ENCODE results near the gene HS1BP3.

DNA sequence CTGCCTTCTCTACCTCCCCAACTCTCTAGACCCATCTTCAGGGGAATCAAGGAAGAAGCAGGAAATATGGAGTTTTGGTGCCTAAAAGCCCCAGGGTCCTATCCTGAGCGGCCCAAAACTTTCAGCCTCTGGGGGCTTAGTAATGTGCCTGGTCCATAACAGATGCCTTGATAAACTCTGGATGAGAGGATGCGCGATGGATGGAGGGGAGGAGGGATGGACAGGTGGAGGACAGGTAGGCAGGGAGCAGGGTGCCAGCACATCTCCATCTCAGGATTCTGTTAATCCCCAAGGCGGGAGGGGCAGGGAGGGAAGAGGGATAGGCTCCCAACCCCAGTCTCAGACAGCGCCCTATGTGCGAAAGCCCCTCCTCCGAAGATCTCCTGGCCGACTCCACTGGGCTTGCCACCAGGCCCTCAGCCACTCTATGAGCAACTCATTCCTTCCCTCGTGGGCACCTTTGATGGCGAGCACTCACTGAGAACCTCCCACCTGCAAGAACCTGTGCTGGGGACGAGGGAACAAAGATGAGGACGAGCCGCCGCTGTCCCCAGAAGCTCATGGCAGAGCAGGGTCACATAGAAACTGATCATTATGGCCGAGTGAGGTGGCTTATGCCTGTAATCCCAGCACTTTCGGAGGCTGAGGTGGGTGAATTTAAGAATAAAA, 23.1 kb downstream of the HS1BP3 start:
- no peak for TF ChIP-seq SIN3A (IDR thresholded peaks at IDR 0.05; ENCODE audit: borderline replicate concordance in 2 of 2, control insufficient read depth in 1 of 2, low read depth in 2 of 2, low read length in 2 of 2)
- no peak for TF ChIP-seq EZH2 (IDR thresholded peaks at IDR 0.05; ENCODE audit: borderline replicate concordance, low read depth, low read length)
- TF ChIP-seq CTCF (IDR thresholded peaks at IDR 0.05 in 2 of 3, conservative IDR thresholded peaks at IDR 0.05 in 1 of 3; ENCODE audit: insufficient read depth in 2 of 3, low read depth in 1 of 3, low read length in 3 of 3) = no peak
